HepG2 (cell line): ENCODE data around the gene BLOC1S4. TPM values are rescaled to one million over a fixed set of nuclear protein-coding genes. Genes with fewer than 3 reads are reported as not detected.

ENCODE experiments used
- BORCS8-MEF2B ChIP-seq: sonication (generic); formaldehyde crosslinking; IDR thresholded peaks from 2 replicates; pipeline ENCODE4 v1.8.0; 2022; ENCODE audit warnings: mild to moderate bottlenecking, missing genetic modification reagents
- BRD4 ChIP-seq: sonication (generic); formaldehyde crosslinking; IDR thresholded peaks from 2 replicates; pipeline ENCODE4 v1.4.0; 2020; ENCODE audit warnings: missing genetic modification reagents
- CAMTA2 ChIP-seq: sonication (generic); formaldehyde crosslinking; IDR thresholded peaks from 2 replicates; pipeline ENCODE4 v1.4.0; 2020; ENCODE audit warnings: mild to moderate bottlenecking, missing genetic modification reagents, borderline replicate concordance
- CHD2 ChIP-seq: IDR thresholded peaks from 2 replicates; pipeline ENCODE4 v1.6.1; 2011; ENCODE audit warnings: low read depth, low read length, improper control_type of control experiment
- FOXP1 ChIP-seq, 2 experiments: fragments of 450-650 bp in 1 of 2; IDR thresholded peaks; 2 replicates each; pipeline ENCODE4 v1.6.1; 2017 to 2018; ENCODE audit warnings: antibody characterized with exemption in 1 of 2
- HCFC1 ChIP-seq: fragments of 150-350 bp; IDR thresholded peaks from 2 replicates; pipeline ENCODE4 v1.6.1; 2014; ENCODE audit warnings: low read depth, low read length
- HNRNPLL ChIP-seq: fragments of 200-400 bp; formaldehyde crosslinking; IDR thresholded peaks from 2 replicates; pipeline ENCODE4 v1.6.1; 2017; ENCODE audit warnings: mild to moderate bottlenecking, low read depth, low read length; ENCODE audit not compliant: poor library complexity, severe bottlenecking
- IRF1 ChIP-seq: sonication (generic); formaldehyde crosslinking; IDR thresholded peaks from 2 replicates; pipeline ENCODE4 v1.4.0; 2020; ENCODE audit warnings: low read depth, mild to moderate bottlenecking, missing genetic modification reagents
- MAFK ChIP-seq, 2 experiments: IDR thresholded peaks in 1 of 2; conservative IDR thresholded peaks in 1 of 2; 2 replicates each; pipeline ENCODE4 v1.6.1; 2011; ENCODE audit warnings: improper control_type of control experiment in 2 of 2, low read length in 2 of 2
- MIER2 ChIP-seq: IDR thresholded peaks from 2 replicates; pipeline ENCODE4 v1.6.1; 2016; ENCODE audit warnings: missing biosample characterization, missing genetic modification reagents
- PITX1 ChIP-seq: sonication (generic); formaldehyde crosslinking; IDR thresholded peaks from 2 replicates; pipeline ENCODE4 v1.5.1; 2020; ENCODE audit warnings: mild to moderate bottlenecking, missing genetic modification reagents
- POLR2A ChIP-seq, 2 experiments: IDR thresholded peaks; 2 replicates each; pipeline ENCODE4 v1.6.1; 2011; ENCODE audit warnings: low read depth in 2 of 2, low read length in 2 of 2, mild to moderate bottlenecking in 1 of 2, moderate library complexity in 1 of 2; ENCODE audit not compliant: insufficient read depth in 1 of 2
- SMC3 ChIP-seq: IDR thresholded peaks from 2 replicates; pipeline ENCODE4 v1.6.1; 2011; ENCODE audit warnings: low read length, improper control_type of control experiment
- STAT5B ChIP-seq: sonication (generic); formaldehyde crosslinking; IDR thresholded peaks from 2 replicates; pipeline ENCODE4 v1.4.0; 2020; ENCODE audit warnings: missing genetic modification reagents
- ZBTB7A ChIP-seq: sonication (generic); formaldehyde crosslinking; IDR thresholded peaks from 2 replicates; pipeline ENCODE4 v1.8.0; 2022; ENCODE audit warnings: mild to moderate bottlenecking, missing genetic modification reagents
- ZFP1 ChIP-seq: IDR thresholded peaks from 2 replicates; pipeline ENCODE4 v1.6.1; 2016
- ZNF317 ChIP-seq: sonication (generic); formaldehyde crosslinking; IDR thresholded peaks from 2 replicates; pipeline ENCODE4 v1.5.0; 2020; ENCODE audit warnings: mild to moderate bottlenecking, missing genetic modification reagents
- ZNF563 ChIP-seq: sonication (generic); formaldehyde crosslinking; IDR thresholded peaks from 2 replicates; pipeline ENCODE4 v1.8.0; 2022; ENCODE audit warnings: mild to moderate bottlenecking, moderate library complexity, missing genetic modification reagents
- ZNF713 ChIP-seq: sonication (generic); formaldehyde crosslinking; IDR thresholded peaks from 2 replicates; pipeline ENCODE4 v1.4.0; 2020; ENCODE audit warnings: mild to moderate bottlenecking, missing genetic modification reagents
- ZNF740 ChIP-seq: sonication (generic); formaldehyde crosslinking; IDR thresholded peaks from 2 replicates; pipeline ENCODE4 v1.4.0; 2020; ENCODE audit warnings: missing genetic modification reagents
- ZNF776 ChIP-seq: sonication (generic); formaldehyde crosslinking; IDR thresholded peaks from 2 replicates; pipeline ENCODE4 v1.4.0; 2020; ENCODE audit warnings: mild to moderate bottlenecking, missing genetic modification reagents
- ZSCAN25 ChIP-seq: sonication (generic); formaldehyde crosslinking; IDR thresholded peaks from 2 replicates; pipeline ENCODE4 v1.8.0; 2022; ENCODE audit warnings: mild to moderate bottlenecking, missing genetic modification reagents
- ZZZ3 ChIP-seq: sonication (generic); formaldehyde crosslinking; IDR thresholded peaks from 2 replicates; pipeline ENCODE4 v1.4.0; 2020; ENCODE audit warnings: missing genetic modification reagents, mild to moderate bottlenecking, borderline replicate concordance
- polyA plus RNA-seq, 8 experiments: library from polyadenylated mRNA; depleted of rRNA in 3 of 8; stranded (reverse) in 7 of 8; unstranded in 1 of 8; fragments of >200 nt; fragmentation: Illumina TruSeq in 4 of 8; extraction: Trizol in 4 of 8; gene quantifications; 2 replicates each; pipeline versions ENCODE4 v1.2.1 to v1.2.3, GENCODE V29; 2011 to 2016; ENCODE audit warnings: low read depth in 4 of 8, missing spikeins in 1 of 8, mixed read lengths in 1 of 8; ENCODE audit not compliant: insufficient read depth in 1 of 8
- total RNA-seq, 5 experiments: library from RNA; depleted of rRNA; stranded (reverse); fragments of >200 nt; fragmentation: Illumina TruSeq; extraction: Trizol; gene quantifications; 2 replicates each; pipeline ENCODE4 v1.2.3, GENCODE V29; 2016; ENCODE audit warnings: low read depth in 1 of 5
- TF ChIP-seq, protein P1 (sequence below): sonication (generic); formaldehyde crosslinking; IDR thresholded peaks from 2 replicates; pipeline ENCODE4 v1.5.1; 2020; ENCODE audit warnings: missing genetic modification reagents, mild to moderate bottlenecking, borderline replicate concordance
- TF ChIP-seq, protein P2 (sequence below): sonication (generic); formaldehyde crosslinking; IDR thresholded peaks from 2 replicates; pipeline ENCODE4 v1.8.1; 2022; ENCODE audit warnings: low read depth, mild to moderate bottlenecking, missing genetic modification reagents

BLOC1S4 gene
- total and polyA plus RNA-seq, 2 of the 13 experiments (the other 11 are each of a cell fraction or from before 2014, with no cell fraction given) = 15.5 to 20.9 TPM

DNA sequence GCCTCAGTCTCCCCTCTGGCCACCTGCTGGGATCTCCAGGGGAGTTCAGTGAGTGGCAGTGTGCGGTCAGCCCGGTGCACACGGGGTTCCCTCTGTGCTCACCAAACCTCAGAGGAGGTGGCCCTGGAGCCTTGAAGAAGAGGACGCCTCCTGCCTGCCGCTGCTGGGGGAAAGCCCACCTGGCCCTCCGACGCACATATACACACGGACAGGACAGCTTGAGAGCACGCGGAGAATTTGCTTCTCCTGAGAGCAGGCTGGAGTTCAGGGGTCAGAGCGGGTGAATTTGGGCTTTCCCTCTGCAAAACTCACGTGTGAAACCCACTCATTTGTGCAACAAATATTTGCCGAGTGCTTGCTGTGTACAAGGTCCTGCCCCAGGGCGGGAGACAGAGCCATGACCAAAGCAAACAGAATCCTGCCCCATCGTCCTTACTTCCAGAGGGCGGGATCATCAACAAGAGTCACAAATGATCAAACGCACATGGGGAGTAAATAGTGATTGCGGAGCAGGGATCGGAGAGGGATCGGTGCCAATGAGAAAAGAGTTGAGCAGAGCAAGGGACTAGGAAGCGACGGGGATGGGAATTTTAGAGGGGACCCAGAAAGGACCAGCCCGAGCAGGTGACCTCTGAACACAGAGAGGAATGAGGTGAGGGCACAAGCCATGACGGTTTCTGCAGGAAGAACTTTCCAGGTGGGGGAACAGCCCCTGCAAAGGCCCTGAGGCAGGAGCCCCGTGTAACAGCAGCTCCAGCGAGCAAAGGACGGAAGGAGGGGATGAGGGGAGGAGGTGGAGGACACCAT lies 17.6 kb downstream of the BLOC1S4 start (continued):
- no peak for TF ChIP-seq ZNF740 (CRISPR knock-in tag)
- no peak for TF ChIP-seq STAT5B
- TF ChIP-seq BRD4 (CRISPR knock-in tag) = peak; percentile 18; the same call in 1 of the 2 replicates
- 0 out of 4 replicates have a peak, but pooled peaks of 1 of the 2 experiments have one; percentile 44 for TF ChIP-seq POLR2A (IDR thresholded peaks at IDR 0.05; ENCODE audit: insufficient read depth in 1 of 2, low read depth in 2 of 2, low read length in 2 of 2)
- TF ChIP-seq ZBTB7A (CRISPR knock-in tag) = no peak
- no peak for TF ChIP-seq IRF1
- TF ChIP-seq, protein P1, sequence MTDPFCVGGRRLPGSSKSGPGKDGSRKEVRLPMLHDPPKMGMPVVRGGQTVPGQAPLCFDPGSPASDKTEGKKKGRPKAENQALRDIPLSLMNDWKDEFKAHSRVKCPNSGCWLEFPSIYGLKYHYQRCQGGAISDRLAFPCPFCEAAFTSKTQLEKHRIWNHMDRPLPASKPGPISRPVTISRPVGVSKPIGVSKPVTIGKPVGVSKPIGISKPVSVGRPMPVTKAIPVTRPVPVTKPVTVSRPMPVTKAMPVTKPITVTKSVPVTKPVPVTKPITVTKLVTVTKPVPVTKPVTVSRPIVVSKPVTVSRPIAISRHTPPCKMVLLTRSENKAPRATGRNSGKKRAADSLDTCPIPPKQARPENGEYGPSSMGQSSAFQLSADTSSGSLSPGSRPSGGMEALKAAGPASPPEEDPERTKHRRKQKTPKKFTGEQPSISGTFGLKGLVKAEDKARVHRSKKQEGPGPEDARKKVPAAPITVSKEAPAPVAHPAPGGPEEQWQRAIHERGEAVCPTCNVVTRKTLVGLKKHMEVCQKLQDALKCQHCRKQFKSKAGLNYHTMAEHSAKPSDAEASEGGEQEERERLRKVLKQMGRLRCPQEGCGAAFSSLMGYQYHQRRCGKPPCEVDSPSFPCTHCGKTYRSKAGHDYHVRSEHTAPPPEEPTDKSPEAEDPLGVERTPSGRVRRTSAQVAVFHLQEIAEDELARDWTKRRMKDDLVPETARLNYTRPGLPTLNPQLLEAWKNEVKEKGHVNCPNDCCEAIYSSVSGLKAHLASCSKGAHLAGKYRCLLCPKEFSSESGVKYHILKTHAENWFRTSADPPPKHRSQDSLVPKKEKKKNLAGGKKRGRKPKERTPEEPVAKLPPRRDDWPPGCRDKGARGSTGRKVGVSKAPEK = no peak
- no peak for TF ChIP-seq ZNF563 (CRISPR knock-in tag)
- TF ChIP-seq BORCS8-MEF2B (CRISPR knock-in tag) = peak; percentile 85
- TF ChIP-seq FOXP1 (IDR thresholded peaks at IDR 0.05) = peak; percentile 72; the same call in 1 of the 2 replicates
- peak; percentile 93 for TF ChIP-seq FOXP1 (CRISPR knock-in tag; IDR thresholded peaks at IDR 0.05)
- TF ChIP-seq CAMTA2 (CRISPR knock-in tag) = no peak
- 0 out of 2 replicates have a peak, but pooled peaks have one; percentile 38 for TF ChIP-seq ZNF317
- no peak for TF ChIP-seq ZZZ3 (CRISPR knock-in tag)
- TF ChIP-seq ZFP1 = no peak
- TF ChIP-seq, protein P2, sequence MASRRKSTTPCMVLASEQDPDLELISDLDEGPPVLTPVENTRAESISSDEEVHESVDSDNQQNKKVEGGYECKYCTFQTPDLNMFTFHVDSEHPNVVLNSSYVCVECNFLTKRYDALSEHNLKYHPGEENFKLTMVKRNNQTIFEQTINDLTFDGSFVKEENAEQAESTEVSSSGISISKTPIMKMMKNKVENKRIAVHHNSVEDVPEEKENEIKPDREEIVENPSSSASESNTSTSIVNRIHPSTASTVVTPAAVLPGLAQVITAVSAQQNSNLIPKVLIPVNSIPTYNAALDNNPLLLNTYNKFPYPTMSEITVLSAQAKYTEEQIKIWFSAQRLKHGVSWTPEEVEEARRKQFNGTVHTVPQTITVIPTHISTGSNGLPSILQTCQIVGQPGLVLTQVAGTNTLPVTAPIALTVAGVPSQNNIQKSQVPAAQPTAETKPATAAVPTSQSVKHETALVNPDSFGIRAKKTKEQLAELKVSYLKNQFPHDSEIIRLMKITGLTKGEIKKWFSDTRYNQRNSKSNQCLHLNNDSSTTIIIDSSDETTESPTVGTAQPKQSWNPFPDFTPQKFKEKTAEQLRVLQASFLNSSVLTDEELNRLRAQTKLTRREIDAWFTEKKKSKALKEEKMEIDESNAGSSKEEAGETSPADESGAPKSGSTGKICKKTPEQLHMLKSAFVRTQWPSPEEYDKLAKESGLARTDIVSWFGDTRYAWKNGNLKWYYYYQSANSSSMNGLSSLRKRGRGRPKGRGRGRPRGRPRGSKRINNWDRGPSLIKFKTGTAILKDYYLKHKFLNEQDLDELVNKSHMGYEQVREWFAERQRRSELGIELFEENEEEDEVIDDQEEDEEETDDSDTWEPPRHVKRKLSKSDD (CRISPR knock-in tag) = peak; percentile 81; the same call in 1 of the 2 replicates
- TF ChIP-seq ZNF776 = no peak; the same call in 1 of the 2 replicates
- TF ChIP-seq HCFC1 = no peak
- peak; percentile 73 for TF ChIP-seq PITX1 (CRISPR knock-in tag)
- TF ChIP-seq ZSCAN25 = peak; percentile 72; the same call in 1 of the 2 replicates
- no peak for TF ChIP-seq MAFK (conservative IDR thresholded peaks at IDR 0.05 in 1 of 2, IDR thresholded peaks at IDR 0.05 in 1 of 2; ENCODE audit: low read length in 2 of 2)
- no peak for TF ChIP-seq CHD2
- TF ChIP-seq MIER2 (CRISPR knock-in tag) = peak; percentile 57; the same call in 1 of the 2 replicates
- no peak for TF ChIP-seq ZNF713 (CRISPR knock-in tag)
- no peak for TF ChIP-seq SMC3
- no peak for TF ChIP-seq HNRNPLL
